Activated T-cell treated with anti-CD3 and anti-CD28 coated beads for 48 hours (primary cell): ENCODE measurements around the gene MRPS35.
A peak's percentile ranks its signal among the peaks of the same experiment; 100 is the strongest.

Experiments
- DNase-seq: peaks from one replicate; pipeline ENCODE4 v3.0.0-alpha.2; 2020; ENCODE audit warnings: low read depth

The MRPS35 gene

DNA sequence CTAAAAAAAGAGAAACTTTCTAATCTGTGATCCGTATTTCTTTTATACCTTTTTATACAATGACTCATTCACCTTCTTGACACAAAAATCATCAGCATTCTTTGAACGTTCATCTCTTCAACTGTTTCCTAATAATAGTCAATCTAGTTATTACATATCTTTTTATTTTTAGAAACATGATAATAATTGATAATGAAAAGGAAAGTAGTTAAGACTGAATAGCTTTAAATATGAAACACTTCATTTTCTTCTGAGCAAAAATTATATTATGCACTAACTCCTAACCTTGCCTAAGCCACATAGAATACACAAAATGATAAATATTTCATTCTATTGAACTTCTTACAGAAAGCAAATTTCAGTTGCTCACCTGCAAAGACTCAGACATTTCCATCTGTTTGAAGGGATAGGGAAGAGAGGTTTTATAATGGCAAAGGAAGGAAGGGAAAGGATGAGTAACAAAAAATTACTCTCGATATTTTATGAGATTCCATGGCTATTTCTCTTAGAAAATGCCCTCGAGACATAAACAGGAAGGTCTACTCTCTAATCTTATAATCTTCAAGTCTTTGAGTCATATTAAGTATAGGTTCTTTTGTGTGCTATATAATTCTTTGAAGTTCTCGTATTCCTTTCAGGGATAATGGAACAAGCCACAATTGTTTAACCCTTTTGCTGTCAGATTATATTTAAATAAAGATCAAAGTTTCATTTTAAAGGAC lies 61.9 kb downstream of the MRPS35 start:
- no peak for DNase-seq

DNA sequence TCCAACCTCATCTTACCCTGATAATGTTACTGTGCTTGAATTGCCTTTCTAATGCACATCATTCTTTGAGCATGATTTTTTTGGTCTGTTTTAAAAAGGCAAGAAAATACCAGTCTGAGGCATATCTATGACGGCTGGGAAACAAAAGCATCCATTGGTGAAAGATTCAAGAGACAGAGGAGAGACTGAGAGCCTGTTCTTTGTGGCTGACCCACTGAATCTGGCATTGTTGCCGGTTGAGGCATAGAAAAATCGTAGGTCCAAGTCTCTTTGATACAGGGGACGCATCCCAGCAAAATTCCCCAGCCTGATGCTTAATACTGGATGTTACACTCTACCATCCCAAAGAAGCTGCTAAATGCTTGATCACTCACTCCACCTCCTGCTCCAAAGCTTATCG lies 66.5 kb downstream of the MRPS35 start:
- DNase-seq = no peak

DNA sequence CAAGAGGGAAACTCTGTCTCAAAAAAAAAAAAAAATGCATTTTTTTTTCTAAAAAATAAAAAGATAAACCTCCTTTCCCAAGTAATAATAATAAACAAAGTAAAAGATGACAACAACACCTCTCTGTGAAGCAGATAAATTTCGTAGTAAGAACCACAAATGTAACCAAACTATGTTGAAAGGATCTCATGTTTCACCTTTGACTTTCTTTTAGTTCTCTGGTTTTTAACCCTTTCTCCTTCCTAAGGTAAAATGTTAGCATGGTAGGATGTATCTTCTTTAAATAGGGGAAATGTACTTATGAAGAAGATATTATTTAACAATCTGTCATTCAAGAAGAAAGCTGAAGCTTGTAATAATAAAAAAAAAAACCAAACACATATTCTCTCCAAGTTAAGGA lies 67.6 kb downstream of the MRPS35 start:
- DNase-seq = no peak

DNA sequence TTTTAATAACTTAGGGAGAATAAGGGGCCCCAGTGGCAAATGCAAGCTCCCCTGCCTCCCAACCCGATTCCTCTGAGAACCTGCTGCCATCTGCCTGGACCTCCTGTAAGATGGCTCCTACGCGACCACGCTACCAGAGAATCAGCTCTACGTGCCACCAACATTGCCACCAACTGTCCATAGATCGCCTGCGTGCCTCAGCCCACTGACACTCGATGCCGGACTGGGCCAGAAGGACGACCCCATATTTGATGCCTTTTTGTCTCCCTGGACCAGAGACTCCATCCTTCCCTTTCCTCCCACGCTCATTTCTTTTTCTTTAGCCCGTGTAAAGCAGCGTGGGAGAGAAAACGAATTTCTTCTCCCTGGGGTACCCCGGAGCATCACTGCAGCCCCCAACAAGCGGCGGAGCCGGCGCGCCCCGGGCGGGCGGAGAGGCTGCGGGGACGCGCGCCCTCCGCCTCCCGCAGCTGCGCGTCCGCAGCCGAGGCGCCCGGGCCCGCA lies 68.8 kb downstream of the MRPS35 start:
- DNase-seq = peak; percentile 5

DNA sequence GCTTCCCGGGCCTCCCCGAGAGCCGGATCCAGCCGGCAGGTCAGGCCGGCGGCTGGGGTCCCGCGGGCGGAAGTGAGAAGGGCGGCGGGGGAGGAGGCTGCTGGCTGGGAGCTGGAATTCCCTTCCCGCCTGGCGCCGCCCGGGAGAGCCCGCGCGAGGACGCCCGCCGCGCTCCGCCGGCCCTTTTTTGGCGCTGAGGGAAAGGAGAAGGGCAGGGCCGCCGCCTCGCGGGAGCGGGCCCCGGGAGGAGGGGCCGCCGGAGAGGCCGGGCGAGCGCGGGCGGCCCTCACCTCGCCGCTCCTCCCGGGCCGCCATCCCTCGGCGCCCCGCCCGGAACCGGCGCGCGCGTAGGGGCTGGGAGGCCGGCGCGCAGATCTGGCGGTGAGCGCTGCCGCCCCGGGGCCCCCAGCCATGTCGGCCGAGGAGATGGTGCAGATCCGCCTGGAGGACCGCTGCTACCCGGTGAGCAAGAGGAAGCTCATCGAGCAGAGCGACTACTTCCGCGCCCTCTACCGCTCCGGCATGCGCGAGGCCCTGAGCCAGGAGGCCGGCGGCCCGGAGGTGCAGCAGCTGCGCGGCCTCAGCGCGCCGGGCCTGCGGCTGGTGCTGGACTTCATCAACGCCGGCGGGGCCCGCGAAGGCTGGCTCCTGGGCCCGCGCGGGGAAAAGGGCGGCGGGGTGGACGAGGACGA lies 69.4 kb downstream of the MRPS35 start, which contains the start of the genes KLHL42 and MANSC4:
KLHL42 (plus strand) TSS at position 314 of the 692 bp plus-strand sequence; CDS start at position 412, 98 bp downstream.
MANSC4 (minus strand) TSS at position 317 of the 692 bp plus-strand sequence. CDS start 8,960 bp downstream, outside the sequence.
- DNase-seq = peak; percentile 57

DNA sequence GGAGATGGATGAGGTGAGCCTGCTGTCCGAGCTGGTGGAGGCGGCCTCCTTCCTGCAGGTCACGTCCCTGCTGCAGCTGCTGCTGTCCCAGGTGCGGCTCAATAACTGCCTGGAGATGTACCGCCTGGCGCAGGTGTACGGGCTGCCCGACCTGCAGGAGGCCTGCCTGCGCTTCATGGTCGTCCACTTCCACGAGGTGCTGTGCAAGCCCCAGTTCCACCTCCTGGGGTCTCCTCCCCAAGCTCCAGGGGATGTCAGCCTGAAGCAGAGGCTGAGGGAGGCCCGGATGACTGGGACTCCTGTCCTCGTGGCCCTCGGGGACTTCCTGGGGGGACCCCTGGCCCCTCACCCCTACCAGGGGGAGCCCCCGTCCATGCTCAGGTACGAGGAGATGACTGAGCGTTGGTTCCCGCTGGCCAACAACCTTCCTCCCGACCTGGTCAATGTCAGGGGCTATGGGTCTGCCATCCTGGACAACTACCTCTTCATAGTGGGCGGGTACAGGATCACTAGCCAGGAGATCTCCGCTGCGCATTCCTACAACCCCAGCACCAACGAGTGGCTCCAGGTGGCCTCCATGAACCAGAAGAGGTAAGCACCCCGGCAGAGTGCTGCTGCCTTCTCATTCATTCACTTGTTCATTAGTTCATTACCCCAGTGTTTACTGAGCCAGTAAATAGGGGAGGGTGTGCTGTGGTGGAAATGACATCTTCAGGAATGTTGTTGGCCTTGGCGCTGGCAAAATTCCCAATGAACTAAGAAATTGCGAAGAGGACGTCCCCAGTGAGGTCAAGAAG lies 70.2 kb downstream of the MRPS35 start:
- no peak for DNase-seq

DNA sequence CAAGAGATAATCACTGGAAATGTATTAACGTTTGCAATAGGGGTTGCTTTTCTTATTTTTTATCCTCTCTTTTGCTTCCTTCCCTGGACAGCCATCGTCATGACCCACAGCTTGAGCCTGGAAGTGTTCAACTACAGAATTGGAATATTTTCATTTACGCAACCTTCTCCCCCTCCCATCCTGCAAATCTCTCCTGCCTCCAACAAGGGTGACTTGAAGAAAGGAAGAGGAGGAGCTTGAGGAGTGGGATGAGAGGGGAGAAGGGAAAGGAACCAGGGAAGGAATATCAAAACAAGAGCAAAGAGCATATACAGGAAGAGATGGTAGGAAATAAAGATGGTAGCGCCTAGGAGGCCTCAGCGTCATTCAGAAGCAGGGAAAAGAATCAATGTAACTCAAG lies 71.0 kb downstream of the MRPS35 start:
- DNase-seq = no peak

DNA sequence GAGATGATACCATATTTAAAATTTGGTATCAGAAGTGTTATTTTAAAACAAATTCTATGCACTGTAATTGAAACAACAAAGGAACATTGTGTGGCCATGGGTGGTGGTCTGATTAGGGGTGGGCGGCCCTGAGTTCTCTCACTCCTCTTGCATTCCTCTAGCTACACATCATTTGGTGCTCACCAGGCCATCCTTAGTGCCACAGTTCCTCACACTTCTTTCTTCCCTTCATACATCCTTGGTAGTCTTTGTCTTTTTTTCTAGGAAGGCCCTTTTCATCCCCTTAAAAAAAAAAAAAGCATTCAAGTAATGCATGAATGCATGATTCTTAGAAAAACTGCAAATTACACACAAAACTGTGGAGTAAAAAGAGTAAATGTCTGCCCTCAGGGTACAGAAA lies 71.8 kb downstream of the MRPS35 start:
- no peak for DNase-seq

DNA sequence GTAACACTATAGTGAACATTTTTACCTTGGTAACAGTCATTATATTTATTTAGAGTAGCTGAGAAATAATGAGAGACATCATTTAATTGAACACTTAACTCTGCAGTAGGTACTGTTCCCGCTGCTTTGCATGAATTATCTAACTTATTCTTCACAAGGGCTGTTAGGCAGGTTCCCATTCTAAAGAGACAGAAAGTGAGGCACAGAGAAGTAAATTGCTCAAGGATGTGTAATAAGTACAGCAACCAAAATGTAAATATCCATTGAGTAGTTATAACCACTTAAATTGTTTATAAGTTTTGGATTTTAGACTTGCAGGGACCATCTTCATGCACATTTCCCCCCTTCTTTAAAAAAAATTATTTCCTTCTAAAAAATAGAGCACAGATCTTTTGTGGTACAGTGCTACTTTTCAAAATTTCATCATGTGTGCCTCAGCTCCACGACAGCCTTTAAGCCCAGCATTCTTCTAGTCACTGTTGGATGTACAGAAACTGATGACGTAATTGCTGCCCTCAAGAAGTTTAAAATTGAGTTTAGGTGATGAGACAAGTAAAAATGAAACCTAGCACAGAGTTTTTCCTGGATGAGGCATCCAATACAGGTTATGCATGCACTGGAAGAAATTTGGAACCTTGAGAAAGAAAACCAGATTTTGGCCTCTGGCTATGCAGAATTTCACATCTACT lies 75.4 kb downstream of the MRPS35 start:
- DNase-seq = no peak

DNA sequence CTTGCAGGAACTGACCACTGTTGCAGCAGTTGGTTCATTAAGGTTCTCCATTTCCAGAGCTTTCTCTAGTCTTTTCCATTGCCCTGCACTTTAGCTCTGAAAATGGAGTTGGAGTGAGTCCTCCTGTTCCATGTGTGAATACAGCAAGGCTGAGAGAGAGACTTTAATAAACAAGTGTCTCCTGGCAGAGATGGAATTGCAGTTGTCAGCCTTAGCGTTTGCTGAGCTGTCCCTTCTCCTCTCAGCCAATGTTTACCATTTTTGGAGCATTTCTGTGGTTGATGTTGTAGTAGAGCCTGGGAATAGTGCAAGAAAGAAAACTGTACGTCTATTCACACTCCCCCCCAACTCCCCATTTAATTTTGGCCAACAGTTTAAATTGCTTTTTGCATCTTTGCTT lies 76.9 kb downstream of the MRPS35 start:
- no peak for DNase-seq

DNA sequence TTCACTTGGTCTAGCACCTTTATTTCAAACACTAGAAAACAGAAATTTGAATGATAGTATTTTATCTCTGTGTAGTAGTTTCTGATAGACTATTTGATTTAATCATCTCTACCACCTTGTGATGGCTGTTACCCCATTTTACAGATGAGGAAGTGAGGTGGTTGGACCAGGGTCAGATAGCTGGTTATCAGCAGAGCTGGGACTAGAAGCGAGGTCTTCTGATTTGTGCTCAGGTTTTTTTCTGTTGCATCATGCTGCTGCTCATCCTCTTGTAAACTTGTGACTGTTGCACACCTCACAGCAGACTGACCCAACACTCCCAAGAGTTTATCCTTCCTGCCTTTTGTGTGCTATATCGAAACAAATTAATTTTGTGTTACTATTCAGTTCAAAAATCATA lies 79.5 kb downstream of the MRPS35 start:
- DNase-seq = no peak

DNA sequence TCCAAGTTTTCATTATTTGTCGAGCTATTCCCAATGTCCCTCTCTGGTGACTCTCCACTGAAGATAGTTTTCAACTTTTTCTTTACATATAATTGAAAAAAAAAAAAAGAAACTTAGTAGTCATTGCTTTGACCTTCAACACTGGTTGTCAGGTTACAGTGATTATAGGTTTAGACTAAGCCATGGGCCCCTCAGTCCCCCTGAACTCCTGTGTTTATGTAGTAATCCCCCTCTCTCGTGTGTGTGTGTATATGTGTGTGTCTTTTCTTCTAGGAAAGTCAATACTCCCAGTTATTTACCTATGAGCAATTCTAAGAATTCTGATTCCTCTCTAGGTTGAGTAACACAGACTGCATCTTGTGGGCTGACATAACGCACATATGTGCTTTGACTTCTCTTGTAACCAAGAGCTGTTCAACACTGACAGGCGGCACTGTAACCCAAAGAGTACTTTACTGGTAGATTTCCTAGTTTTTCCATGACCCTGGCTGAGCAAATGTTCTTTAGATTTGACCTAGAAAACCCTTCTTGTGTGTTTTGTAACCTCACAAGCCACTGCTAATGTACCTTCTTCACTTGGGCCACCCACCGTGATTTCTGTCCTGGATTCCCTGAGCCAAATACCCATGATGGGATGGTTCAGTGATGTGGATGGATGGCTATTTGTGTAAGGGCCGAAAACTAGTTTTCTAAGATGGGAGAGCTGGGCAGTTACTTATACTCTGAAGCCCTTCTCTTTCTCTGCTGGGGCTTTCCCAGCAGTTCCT lies 84.4 kb downstream of the MRPS35 start:
- no peak for DNase-seq

DNA sequence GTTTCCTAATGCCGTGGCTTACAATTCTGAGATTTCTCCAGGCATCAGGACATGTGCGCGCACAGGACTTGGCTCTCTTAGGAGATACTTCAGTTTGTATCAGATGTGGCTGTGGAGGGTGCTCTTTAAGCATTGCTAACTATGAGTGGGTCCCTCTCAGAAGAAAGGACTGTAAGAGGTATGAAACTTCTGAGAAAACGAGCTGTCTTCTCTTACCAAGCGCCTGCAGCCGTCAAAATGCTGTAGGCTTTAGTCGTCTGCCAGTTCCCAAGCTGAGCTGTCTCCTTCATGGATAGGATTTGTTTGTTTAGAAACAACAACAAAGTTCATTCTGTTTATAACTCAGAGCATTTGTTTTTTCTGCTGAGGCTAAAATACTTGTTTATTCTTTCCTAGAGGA lies 85.5 kb downstream of the MRPS35 start:
- DNase-seq = no peak

DNA sequence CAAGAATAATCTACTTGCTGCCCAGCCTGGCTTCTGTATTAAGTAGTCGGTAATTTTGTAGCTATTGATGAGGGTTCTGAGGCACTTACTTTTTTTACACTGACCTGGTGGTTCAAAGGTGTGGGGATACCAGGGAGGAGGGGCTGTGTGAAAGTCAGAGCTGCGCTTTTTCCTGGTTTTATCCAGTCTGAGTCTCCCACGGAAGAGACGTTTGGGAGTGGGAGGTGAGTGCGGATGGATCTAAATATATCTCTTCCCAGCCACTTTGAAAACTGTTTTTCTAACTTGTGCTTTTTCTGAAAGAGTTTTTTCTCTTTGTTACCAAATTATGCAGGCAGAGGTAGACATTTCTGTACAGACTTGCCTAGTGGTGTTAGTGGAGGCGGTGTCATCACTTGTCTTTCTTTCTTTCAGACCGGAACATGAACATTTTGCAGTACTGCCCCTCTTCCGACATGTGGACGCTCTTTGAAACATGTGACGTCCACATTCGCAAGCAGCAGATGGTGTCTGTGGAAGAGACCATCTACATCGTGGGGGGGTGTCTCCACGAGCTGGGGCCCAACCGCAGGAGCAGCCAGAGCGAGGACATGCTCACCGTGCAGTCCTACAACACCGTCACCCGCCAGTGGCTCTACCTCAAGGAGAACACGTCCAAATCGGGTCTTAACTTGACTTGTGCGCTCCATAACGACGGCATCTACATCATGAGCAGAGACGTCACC lies 86.8 kb downstream of the MRPS35 start:
- DNase-seq = no peak

DNA sequence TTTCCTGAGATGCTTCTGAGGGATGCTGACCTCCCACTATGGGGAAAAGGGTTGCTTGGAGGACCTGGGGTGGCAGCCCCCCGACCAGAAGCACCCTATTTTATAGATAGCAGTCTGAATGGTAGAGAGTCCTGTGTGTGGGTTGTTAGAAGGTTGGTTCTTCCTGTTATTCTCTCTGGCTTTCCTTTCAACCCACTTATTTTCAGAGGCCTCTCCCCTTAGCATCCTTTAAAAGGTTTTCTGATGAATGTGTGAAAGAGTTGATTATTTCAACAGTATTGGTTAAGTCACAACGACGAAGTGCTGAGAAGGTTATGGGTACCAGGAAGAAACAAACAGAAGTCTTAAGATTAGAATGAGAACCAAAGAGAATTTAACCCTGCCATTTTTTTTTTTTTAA lies 90.2 kb downstream of the MRPS35 start:
- no peak for DNase-seq

DNA sequence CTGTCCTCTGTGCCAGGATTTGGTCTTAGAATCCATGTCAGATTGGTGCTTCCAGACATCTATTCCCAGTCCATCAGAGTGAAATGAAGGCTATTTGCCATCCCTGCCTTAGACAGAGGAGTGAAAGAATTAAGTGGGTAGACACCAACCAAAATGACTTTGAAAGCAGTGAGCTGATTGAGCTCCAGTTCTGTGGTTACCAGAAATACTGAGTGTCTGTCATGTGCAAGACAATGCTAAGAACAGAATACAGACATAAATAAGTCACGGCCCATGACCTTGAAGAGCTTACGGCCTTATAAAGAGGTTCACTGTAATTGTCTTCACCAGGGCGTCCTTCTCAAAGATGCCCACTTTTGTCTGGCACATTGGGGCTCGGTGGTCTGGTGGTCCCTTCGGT lies 91.0 kb downstream of the MRPS35 start:
- DNase-seq = no peak

DNA sequence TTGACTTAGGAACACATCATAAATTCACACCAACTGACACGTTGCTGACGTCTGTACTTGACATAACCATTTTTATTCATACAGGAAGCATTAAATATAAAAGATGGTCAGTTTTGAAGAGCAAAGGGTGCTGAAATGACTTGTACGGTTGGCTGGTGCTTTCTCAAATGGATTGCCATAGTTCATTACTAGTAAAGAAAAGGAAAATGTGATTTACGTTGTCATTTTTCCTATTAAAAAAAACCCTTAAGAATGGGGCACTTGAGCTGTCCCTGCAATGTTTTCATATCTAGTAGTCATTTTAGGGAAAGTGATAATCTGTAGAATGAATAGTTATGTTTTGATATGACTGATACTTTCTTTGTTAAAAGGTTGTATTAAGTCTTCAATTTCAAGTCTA lies 91.9 kb downstream of the MRPS35 start:
- DNase-seq = no peak

DNA sequence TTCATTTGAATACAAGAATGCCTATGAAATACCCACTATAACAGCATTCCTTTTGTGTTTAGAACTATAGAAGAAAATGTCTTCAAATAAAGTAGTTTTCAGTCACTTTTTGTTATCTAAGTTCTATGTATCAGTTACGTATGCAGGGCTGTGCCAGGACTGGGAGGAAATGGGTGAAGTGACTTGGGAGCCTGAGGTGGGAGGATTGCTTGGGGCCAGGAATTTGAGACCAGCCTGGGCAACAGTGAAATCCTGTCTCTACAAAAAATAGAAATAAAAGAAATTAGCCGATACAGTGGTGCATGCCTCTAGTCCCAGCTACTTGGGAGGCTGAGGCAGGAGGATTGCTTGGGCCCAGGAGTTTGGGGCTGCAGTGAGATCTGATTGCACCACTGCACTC lies 92.3 kb downstream of the MRPS35 start:
- no peak for DNase-seq

DNA sequence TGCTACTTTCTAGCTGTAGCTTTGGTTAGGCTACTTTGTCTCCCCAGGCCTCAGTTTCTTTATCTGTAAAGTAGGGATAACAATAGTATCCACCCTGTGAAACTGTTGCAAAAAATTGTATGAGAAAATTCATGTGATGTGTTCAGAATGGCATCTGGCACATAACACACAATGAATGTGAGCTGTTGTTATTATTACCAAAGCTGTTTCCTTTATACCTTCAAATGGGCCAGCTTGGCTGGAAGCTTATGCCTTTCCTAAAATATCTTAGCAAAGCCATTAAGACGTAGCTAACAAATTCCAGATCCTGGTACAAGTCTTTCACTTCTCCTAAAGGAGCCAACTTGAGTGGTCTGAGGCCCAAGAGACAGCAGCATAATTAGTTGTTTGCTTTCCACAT lies 94.6 kb downstream of the MRPS35 start:
- no peak for DNase-seq
